Measurements from ENCODE around the gene ZNF487. TPM values are rescaled to one million over a fixed set of nuclear protein-coding genes. Genes with fewer than 3 reads are reported as not detected.

Gene ZNF487
- total RNA-seq, 1 experiment from 2014 or later, result 7.6 TPM

DNA sequence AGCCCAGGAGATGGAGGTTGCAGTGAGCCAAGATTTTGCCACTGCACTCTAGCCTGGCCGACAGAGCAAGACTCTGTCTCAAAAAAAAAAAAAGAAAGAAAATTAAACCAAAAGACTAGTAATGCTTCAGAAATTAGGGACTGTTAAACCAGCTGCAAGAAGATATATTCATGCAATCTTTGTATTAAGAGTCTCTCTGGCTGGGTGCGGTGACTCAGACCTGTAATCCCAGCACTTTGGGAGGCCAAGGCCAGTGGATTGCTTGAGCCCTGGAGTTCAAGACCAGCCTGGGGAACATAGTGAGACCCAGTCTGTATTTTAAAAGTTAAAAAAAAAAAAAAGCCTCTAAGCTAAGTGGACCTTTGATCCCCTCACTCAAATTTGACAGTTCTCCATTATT, 25.4 kb upstream of the ZNF487 start:
- BruUV-seq (replicated peaks), result no TSS peak
- no peaks in the 10 kb centered on the region for H3K9me3 ChIP-seq (ENCODE audit: control insufficient read depth, insufficient read depth, low read depth, low read length)
- CTCF ChIA-PET, result no interaction called here
- no peaks in the 10 kb centered on the region for H3K27me3 ChIP-seq (ENCODE audit: control insufficient read depth, insufficient read depth, low read length)
- POLR2A ChIA-PET, result no interaction called here
- peaks cover 4% of the 10 kb centered on the region; the same call in 1 of the 2 replicates for H3K36me3 ChIP-seq (ENCODE audit: control insufficient read depth, insufficient read depth, low read length)
- H3K27ac ChIP-seq (ENCODE audit: low read length), result no peak overlapping the region
- peaks cover 6% of the 10 kb centered on the region for H3K4me1 ChIP-seq (ENCODE audit: control insufficient read depth, insufficient read depth, low read length)
- H3K4me3 ChIP-seq (ENCODE audit: low read depth in 2 of 2, low read length in 2 of 2), result no peak overlapping the region
- TF ChIP-seq POLR2AphosphoS5 (IDR thresholded peaks at IDR 0.05; ENCODE audit: low read depth, low read length), result no peak
- TF ChIP-seq, protein P1, sequence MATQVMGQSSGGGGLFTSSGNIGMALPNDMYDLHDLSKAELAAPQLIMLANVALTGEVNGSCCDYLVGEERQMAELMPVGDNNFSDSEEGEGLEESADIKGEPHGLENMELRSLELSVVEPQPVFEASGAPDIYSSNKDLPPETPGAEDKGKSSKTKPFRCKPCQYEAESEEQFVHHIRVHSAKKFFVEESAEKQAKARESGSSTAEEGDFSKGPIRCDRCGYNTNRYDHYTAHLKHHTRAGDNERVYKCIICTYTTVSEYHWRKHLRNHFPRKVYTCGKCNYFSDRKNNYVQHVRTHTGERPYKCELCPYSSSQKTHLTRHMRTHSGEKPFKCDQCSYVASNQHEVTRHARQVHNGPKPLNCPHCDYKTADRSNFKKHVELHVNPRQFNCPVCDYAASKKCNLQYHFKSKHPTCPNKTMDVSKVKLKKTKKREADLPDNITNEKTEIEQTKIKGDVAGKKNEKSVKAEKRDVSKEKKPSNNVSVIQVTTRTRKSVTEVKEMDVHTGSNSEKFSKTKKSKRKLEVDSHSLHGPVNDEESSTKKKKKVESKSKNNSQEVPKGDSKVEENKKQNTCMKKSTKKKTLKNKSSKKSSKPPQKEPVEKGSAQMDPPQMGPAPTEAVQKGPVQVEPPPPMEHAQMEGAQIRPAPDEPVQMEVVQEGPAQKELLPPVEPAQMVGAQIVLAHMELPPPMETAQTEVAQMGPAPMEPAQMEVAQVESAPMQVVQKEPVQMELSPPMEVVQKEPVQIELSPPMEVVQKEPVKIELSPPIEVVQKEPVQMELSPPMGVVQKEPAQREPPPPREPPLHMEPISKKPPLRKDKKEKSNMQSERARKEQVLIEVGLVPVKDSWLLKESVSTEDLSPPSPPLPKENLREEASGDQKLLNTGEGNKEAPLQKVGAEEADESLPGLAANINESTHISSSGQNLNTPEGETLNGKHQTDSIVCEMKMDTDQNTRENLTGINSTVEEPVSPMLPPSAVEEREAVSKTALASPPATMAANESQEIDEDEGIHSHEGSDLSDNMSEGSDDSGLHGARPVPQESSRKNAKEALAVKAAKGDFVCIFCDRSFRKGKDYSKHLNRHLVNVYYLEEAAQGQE (IDR thresholded peaks at IDR 0.05; ENCODE audit: insufficient read depth in 1 of 2, low read depth in 2 of 2, low read length in 1 of 2), result no peak
- no peak for TF ChIP-seq TCF7L2 (IDR thresholded peaks at IDR 0.05; ENCODE audit: low read depth, low read length)
- TF ChIP-seq, protein P2, sequence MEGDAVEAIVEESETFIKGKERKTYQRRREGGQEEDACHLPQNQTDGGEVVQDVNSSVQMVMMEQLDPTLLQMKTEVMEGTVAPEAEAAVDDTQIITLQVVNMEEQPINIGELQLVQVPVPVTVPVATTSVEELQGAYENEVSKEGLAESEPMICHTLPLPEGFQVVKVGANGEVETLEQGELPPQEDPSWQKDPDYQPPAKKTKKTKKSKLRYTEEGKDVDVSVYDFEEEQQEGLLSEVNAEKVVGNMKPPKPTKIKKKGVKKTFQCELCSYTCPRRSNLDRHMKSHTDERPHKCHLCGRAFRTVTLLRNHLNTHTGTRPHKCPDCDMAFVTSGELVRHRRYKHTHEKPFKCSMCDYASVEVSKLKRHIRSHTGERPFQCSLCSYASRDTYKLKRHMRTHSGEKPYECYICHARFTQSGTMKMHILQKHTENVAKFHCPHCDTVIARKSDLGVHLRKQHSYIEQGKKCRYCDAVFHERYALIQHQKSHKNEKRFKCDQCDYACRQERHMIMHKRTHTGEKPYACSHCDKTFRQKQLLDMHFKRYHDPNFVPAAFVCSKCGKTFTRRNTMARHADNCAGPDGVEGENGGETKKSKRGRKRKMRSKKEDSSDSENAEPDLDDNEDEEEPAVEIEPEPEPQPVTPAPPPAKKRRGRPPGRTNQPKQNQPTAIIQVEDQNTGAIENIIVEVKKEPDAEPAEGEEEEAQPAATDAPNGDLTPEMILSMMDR (IDR thresholded peaks at IDR 0.05), result no peak
- no peak for TF ChIP-seq SIN3A (IDR thresholded peaks at IDR 0.05; ENCODE audit: borderline replicate concordance, insufficient read depth, low read depth, low read length)
- in situ Hi-C loops (cut with HindIII; ENCODE audit: low pct_unique_long_range_greater_than_20kb, low sequenced_read_pairs), result no loop called here
- DNase-seq (ENCODE audit: low read depth, low spot score) (no peak), ATAC-seq (no peak)
- intact Hi-C loops (cut with micrococcal nuclease; ENCODE audit: unreplicated experiment), result no loop called here

DNA sequence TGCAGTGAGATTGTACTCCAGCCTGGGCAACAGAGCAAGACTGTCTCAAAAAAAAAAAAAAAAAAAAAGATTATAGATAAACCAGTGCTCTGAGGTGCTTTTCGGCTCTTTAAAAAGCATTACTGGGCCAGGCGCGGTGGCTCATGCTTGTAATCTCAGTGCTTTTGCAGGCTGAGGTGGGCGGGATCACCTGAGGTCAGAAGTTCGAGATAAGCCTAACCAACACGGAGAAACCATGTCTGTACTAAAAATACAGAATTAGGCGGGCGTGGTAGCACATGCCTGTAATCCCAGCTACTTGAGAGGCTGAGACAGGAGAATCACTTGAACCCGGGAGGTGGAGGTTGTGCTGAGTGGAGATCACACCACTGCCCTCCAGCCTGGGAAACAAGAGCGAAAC, 21.4 kb upstream of the ZNF487 start:
- Histone ChIP-seq H3K9me3 (ENCODE audit: control insufficient read depth, insufficient read depth, low read depth, low read length) (no peaks in the 10 kb centered on the region), H3K36me3 (ENCODE audit: control insufficient read depth, insufficient read depth, low read length) (no peaks in the 10 kb centered on the region), H3K27me3 (ENCODE audit: control insufficient read depth, insufficient read depth, low read length) (no peaks in the 10 kb centered on the region), H3K4me3 (ENCODE audit: low read depth in 2 of 2, low read length in 2 of 2) (no peak overlapping the region), H3K4me1 (ENCODE audit: control insufficient read depth, insufficient read depth, low read length) (0 out of 2 replicates have a peak, but pooled peaks cover 5% of the 10 kb centered on the region), H3K27ac (ENCODE audit: low read length) (no peak overlapping the region)
- DNase-seq (ENCODE audit: low read depth, low spot score), result no peak
- in situ Hi-C loops (cut with HindIII; ENCODE audit: low pct_unique_long_range_greater_than_20kb, low sequenced_read_pairs) (no loop called here), intact Hi-C loops (cut with micrococcal nuclease; ENCODE audit: unreplicated experiment) (no loop called here)
- POLR2A ChIA-PET, result no interaction called here
- CTCF ChIA-PET, result no interaction called here
- TF ChIP-seq SIN3A (IDR thresholded peaks at IDR 0.05; ENCODE audit: borderline replicate concordance, insufficient read depth, low read depth, low read length) (no peak), TCF7L2 (IDR thresholded peaks at IDR 0.05; ENCODE audit: low read depth, low read length) (no peak), POLR2AphosphoS5 (IDR thresholded peaks at IDR 0.05; ENCODE audit: low read depth, low read length) (no peak)
- TF ChIP-seq, protein P2 (IDR thresholded peaks at IDR 0.05), result no peak
- TF ChIP-seq, protein P1 (IDR thresholded peaks at IDR 0.05; ENCODE audit: insufficient read depth in 1 of 2, low read depth in 2 of 2, low read length in 1 of 2), result no peak
- ATAC-seq, result no peak
- BruUV-seq (replicated peaks), result no TSS peak

Measured in Panc1 (cell line).